GM19239 (cell line): ENCODE data around the gene DPP6.

Experiments
- DNase-seq: peaks from one replicate; pipeline ENCODE4 v3.0.0; 2011; ENCODE audit warnings: low spot score; ENCODE audit not compliant: insufficient read length
- FAIRE-seq: peaks from 2 replicates; lab custom pipeline; 2011; peaks lifted over from hg19 to GRCh38; lab: Jason Lieb, UNC

Gene DPP6

GRCh38 chr7:154433632-154434598, 381.7 kb downstream of the DPP6 start:
- DNase-seq (no peak), FAIRE-seq (no peak)

- no peak for DNase-seq
- FAIRE-seq = no peak
These were observed 384.4 kb downstream of the DPP6 start for GRCh38 chr7:154436560-154436959.

GRCh38 chr7:154437234-154437633, 385.0 kb downstream of the DPP6 start:
- FAIRE-seq (no peak), DNase-seq (no peak)

GRCh38 chr7:154438571-154439367, 386.6 kb downstream of the DPP6 start:
- FAIRE-seq = no peak
- no peak for DNase-seq

- DNase-seq = no peak
- FAIRE-seq = no peak
These were observed 387.9 kb downstream of the DPP6 start for GRCh38 chr7:154440058-154440457.

- DNase-seq (no peak), FAIRE-seq (no peak)
These were observed 388.5 kb downstream of the DPP6 start for GRCh38 chr7:154440651-154441050.

GRCh38 chr7:154441811-154442210, 389.6 kb downstream of the DPP6 start:
- FAIRE-seq (no peak), DNase-seq (no peak)

- FAIRE-seq (no peak), DNase-seq (no peak)
These were observed 390.7 kb downstream of the DPP6 start for GRCh38 chr7:154442939-154443338.

- DNase-seq (no peak), FAIRE-seq (no peak)
These were observed 398.3 kb downstream of the DPP6 start for GRCh38 chr7:154450451-154450850.

- no peak for DNase-seq
- FAIRE-seq = no peak
These were observed 399.6 kb downstream of the DPP6 start for GRCh38 chr7:154451480-154452457.

- FAIRE-seq (no peak), DNase-seq (no peak)
These were observed 411.6 kb downstream of the DPP6 start for GRCh38 chr7:154463794-154464193.

- FAIRE-seq = no peak
- DNase-seq = no peak
These were observed 417.5 kb downstream of the DPP6 start for GRCh38 chr7:154469652-154470051.

GRCh38 chr7:154472343-154472742, 420.1 kb downstream of the DPP6 start:
- DNase-seq (no peak), FAIRE-seq (no peak)

- FAIRE-seq = no peak
- no peak for DNase-seq
These were observed 421.2 kb downstream of the DPP6 start for GRCh38 chr7:154473360-154473759.

GRCh38 chr7:154474903-154475520, 422.8 kb downstream of the DPP6 start:
- DNase-seq (no peak), FAIRE-seq (no peak)

GRCh38 chr7:154475864-154476263, 423.7 kb downstream of the DPP6 start:
- FAIRE-seq (no peak), DNase-seq (no peak)

- FAIRE-seq (no peak), DNase-seq (no peak)
These were observed 428.6 kb downstream of the DPP6 start for GRCh38 chr7:154480817-154481216.

GRCh38 chr7:154482863-154483262, 430.7 kb downstream of the DPP6 start:
- FAIRE-seq = no peak
- no peak for DNase-seq

GRCh38 chr7:154484406-154484805, 432.2 kb downstream of the DPP6 start:
- DNase-seq (no peak), FAIRE-seq (no peak)

GRCh38 chr7:154484943-154485342, 432.7 kb downstream of the DPP6 start:
- DNase-seq = no peak

More at GRCh38 chr7:154484943-154485342, 432.7 kb downstream of the DPP6 start:
- no peak for FAIRE-seq
